Stomach (tissue), 9 donors: Measurements from ENCODE around the gene MYDGF. TPM values are rescaled to one million over a fixed set of nuclear protein-coding genes. Genes with fewer than 3 reads are reported as not detected.
"Not testable (repeated sequence)": the region's sequence is repeated elsewhere in the genome, so short reads cannot be mapped to it uniquely, and the experiment has no call there.

ENCODE experiments used
- DNase-seq, 2 donors: peaks; one replicate each; pipeline versions ENCODE4 v3.0.0 to v3.0.0-alpha.2; 2013 to 2019
- H3K27ac ChIP-seq, 5 donors: fragments of 200-600 bp in 4 of 5; sonication (generic) in 4 of 5; one replicate each; pipeline ENCODE4 v1.5.1; 2013 to 2019; ENCODE audit warnings: mild to moderate bottlenecking in 1 of 5, moderate library complexity in 1 of 5
- H3K27me3 ChIP-seq, 3 donors: fragments of 200-600 bp; sonication (generic); one replicate each; pipeline ENCODE4 v1.5.1; 2017 to 2019; ENCODE audit warnings: mixed run types in 1 of 3
- H3K36me3 ChIP-seq, 4 donors: fragments of 200-600 bp; sonication (generic); 1 replicate in 3 of 4; 2 replicates in 1 of 4; pipeline ENCODE4 v1.5.1; 2016 to 2019
- H3K4me1 ChIP-seq, 4 donors: fragments of 200-600 bp; sonication (generic); one replicate each; pipeline ENCODE4 v1.5.1; 2016 to 2019
- H3K4me3 ChIP-seq, 4 donors: fragments of 200-600 bp; sonication (generic) in 3 of 4; one replicate each; pipeline ENCODE4 v1.5.1; 2016 to 2019; ENCODE audit warnings: mild to moderate bottlenecking in 1 of 4
- H3K9me3 ChIP-seq, 4 donors: fragments of 200-600 bp; sonication (generic); one replicate each; pipeline ENCODE4 v1.5.1; 2016 to 2019
- EP300 ChIP-seq: sonication (generic); formaldehyde crosslinking; IDR thresholded peaks from one replicate; pipeline ENCODE4 v1.6.1; 2017; ENCODE audit warnings: antibody characterized with exemption
- POLR2A ChIP-seq, 4 donors: fragments of 450-650 bp; IDR thresholded peaks; one replicate each; pipeline ENCODE4 v1.6.1; 2016; ENCODE audit warnings: antibody characterized with exemption in 4 of 4, control low read depth in 2 of 4, mild to moderate bottlenecking in 1 of 4, moderate library complexity in 1 of 4
- POLR2AphosphoS5 ChIP-seq, 3 donors: sonication (generic); formaldehyde crosslinking; IDR thresholded peaks; one replicate each; pipeline ENCODE4 v1.6.1; 2016; ENCODE audit warnings: antibody characterized with exemption in 3 of 3
- WGBS, 5 donors: extraction: QIAGEN DNeasy Blood & Tissue Kit in 3 of 5; methylation state at CpG; one replicate each; pipeline versions ENCODE4 v1.1.5 to v1.1.7; 2013 to 2018; 5-methylcytosine and 5-hydroxymethylcytosine counted together
- intact Hi-C: fragments of 100-400 bp; cut with DNase I; formaldehyde crosslinking; loops from one replicate; pipeline ENCODE4 v1.15.1; 2023; ENCODE audit warnings: low total_unique reads
- polyA plus RNA-seq, 3 donors: library from polyadenylated mRNA; stranded (reverse); fragments of 200-250 nt; gene quantifications; one replicate each; pipeline ENCODE4 v1.2.3, GENCODE V29; 2013
- total RNA-seq, 5 donors: library from RNA; depleted of rRNA; stranded (reverse); fragments of >200 nt; gene quantifications; one replicate each; pipeline versions ENCODE4 v1.1.0 to v1.2.3, GENCODE V29; 2014 to 2016
- TF ChIP-seq, protein P1 (sequence below), 7 experiments: fragments of 450-650 bp in 4 of 7; fragments of 200-600 bp in 3 of 7; sonication (generic) in 3 of 7; IDR thresholded peaks; one replicate each; pipeline ENCODE4 v1.5.1; 2016 to 2019; ENCODE audit warnings: antibody characterized with exemption in 7 of 7, control low read depth in 2 of 7, mild to moderate bottlenecking in 1 of 7
- donor health status: healthy with polysubstance abuse.
- donor health status: Bipolar disorder and iron deficiency.
- donor health status: healthy.

The MYDGF gene
- total and polyA plus RNA-seq, 8 donors: 41.4 to 86.6 (median 72.3) TPM

DNA sequence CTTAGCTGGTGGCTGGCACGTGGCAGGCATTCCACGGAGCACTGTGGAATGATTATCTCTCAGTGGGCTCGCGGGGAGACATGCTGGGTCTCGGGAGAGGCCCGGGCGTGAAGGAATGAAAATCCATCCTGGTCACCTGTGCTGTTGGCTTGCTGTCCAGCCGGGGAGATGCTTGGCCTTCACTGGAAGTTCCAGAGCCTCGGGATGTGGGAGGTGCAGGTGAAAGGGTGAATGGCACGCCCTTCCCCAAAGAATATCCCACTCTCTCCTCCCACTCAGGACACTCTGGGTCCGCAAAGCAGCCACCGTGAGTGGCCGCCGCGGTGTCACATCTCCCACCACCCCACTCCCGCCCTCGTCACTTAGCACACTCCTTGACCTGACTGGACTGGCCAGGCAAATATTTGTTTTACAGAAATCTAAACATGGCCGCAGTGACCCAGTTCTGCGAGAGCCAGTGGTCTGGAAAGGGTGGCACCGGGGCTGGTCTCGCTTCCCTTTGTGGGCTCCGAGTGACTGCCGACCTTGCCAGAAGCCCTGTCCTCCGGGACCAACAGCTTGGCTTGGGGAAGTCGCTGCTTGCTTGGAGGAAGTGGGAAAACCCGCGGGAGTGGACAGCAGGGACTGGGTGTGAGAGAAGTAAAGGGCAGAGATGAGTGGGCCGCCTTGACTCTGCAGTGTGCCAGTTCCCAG is 45.5 kb upstream of the MYDGF start:
- Histone ChIP-seq H3K27me3 (no peaks in the 10 kb centered on the region), H3K27ac (peak overlapping the region; percentile 85 to 89 (median 86)), H3K4me3 (no peak overlapping the region), H3K4me1 (peaks cover 35 to 72% (median 61%) of the 10 kb centered on the region in 4 donors), H3K36me3 (peaks cover 53 to 97% (median 92%) of the 10 kb centered on the region in 4 donors), H3K9me3 (no peaks in the 10 kb centered on the region)
- peak; percentile 53 to 90 for DNase-seq
- TF ChIP-seq EP300 (no peak), POLR2AphosphoS5 (IDR thresholded peaks at IDR 0.05) (peak in 2 of 3 donors; percentile 16 to 62), POLR2A (IDR thresholded peaks at IDR 0.05) (no peak)
- TF ChIP-seq, protein P1, sequence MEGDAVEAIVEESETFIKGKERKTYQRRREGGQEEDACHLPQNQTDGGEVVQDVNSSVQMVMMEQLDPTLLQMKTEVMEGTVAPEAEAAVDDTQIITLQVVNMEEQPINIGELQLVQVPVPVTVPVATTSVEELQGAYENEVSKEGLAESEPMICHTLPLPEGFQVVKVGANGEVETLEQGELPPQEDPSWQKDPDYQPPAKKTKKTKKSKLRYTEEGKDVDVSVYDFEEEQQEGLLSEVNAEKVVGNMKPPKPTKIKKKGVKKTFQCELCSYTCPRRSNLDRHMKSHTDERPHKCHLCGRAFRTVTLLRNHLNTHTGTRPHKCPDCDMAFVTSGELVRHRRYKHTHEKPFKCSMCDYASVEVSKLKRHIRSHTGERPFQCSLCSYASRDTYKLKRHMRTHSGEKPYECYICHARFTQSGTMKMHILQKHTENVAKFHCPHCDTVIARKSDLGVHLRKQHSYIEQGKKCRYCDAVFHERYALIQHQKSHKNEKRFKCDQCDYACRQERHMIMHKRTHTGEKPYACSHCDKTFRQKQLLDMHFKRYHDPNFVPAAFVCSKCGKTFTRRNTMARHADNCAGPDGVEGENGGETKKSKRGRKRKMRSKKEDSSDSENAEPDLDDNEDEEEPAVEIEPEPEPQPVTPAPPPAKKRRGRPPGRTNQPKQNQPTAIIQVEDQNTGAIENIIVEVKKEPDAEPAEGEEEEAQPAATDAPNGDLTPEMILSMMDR (IDR thresholded peaks at IDR 0.05): no peak
- intact Hi-C loops: no loop called here
- WGBS, 5 donors: 30 to 55% (median 48%) methylated on average over 18 to 28 of the region's 28 CpGs

DNA sequence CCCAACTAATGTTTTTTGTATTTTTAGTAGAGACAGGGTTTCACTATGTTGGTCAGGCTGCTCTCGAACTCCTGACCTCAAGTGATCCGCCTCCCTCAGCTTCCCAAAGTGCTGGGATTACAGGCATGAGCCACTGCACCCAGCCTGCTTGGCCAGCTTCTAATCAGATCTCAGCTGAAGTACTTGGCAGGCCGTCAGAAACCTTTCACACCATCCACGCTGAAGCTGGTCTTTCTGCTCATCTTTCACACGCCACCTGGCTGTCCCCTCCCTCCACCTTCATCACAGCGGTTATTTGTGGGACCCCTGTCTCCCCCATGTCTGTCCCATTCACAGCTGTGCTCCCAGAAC is 45.0 kb upstream of the MYDGF start:
- DNase-seq: peak; percentile 60 to 84
- TF ChIP-seq POLR2AphosphoS5 (IDR thresholded peaks at IDR 0.05): peak in 2 of 3 donors; percentile 42 to 73
- H3K4me1 ChIP-seq: peaks cover 40 to 74% (median 62%) of the 10 kb centered on the region in 4 donors
- peak overlapping the region; percentile 85 to 89 (median 86) for H3K27ac ChIP-seq
- H3K36me3 ChIP-seq: peaks cover 52 to 97% (median 92%) of the 10 kb centered on the region in 4 donors
- 34 to 64% (median 59%) methylated on average over 5 to 6 of the region's 6 CpGs for WGBS, 5 donors
- H3K9me3 ChIP-seq, intact Hi-C loops, H3K27me3 ChIP-seq, H3K4me3 ChIP-seq: not testable (repeated sequence)

DNA sequence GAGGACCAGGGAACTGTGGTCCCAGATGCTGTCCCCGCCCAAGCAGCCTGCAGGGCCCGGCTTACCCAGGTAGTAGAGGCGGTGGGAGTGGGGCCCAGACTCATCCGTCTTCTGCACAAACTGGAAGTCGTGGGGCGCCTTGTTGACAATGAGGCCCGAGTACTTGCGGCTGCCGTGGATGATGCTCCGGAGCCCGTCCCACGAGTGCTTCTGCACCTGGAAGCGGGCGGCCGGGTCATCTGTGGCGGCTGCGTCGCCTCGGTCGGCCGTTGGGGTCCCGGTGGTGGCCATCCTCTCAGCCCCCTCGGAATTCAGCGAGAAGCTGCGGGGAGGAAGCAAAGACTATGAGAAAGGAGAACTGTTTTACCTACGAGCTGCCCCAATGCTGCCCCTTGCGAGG is 43.9 kb upstream of the MYDGF start:
- Histone ChIP-seq H3K27me3 (no peaks in the 10 kb centered on the region), H3K4me3 (no peak overlapping the region), H3K27ac (peak overlapping the region; percentile 85 to 89 (median 86)), H3K9me3 (no peaks in the 10 kb centered on the region), H3K36me3 (peaks cover 41 to 97% (median 91%) of the 10 kb centered on the region in 4 donors), H3K4me1 (peaks cover 50 to 85% (median 71%) of the 10 kb centered on the region in 4 donors)
- 82 to 91% (median 86%) methylated on average over 23 to 27 of the region's 27 CpGs for WGBS, 5 donors
- TF ChIP-seq POLR2A (IDR thresholded peaks at IDR 0.05): no peak
- TF ChIP-seq, protein P1 (IDR thresholded peaks at IDR 0.05): no peak
- TF ChIP-seq EP300: no peak
- TF ChIP-seq POLR2AphosphoS5 (IDR thresholded peaks at IDR 0.05): no peak
- DNase-seq: no peak
- intact Hi-C loops: no loop called here

DNA sequence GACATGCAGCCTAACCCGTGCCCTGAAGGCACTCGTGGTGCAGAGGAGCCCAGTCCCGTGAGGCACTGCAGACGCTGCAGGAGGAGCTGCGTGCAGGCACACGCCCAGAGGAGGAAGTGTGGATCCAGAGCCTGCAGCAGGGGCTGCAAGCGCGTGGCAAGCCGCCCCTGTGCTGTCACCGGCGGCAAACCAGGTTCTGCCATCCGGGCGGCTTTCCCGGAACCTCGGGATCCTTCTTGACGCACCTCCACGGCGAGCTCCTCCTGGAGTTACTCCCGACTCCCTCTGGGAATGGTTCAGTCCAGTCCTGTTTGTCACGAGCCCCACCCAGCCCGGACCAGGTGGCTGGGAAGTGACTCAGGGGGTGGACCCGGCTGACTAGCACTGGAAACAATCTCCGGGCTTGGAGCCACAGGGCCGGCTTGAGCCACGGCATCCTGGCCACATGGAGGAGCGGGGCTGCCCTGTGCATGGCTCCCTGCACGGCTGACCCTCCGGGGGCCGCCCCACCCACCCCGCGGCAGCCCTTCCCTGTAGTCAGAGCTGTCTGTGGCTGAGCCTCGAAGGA is 43.3 kb upstream of the MYDGF start:
- intact Hi-C loops: no loop called here
- H3K27ac ChIP-seq: peak overlapping the region; percentile 85 to 89 (median 86)
- DNase-seq: peak; percentile 90 to 96
- H3K27me3 ChIP-seq: no peaks in the 10 kb centered on the region
- peak overlapping the region in 1 of 4 donors; percentile 15 for H3K4me3 ChIP-seq
- WGBS, 5 donors: 21 to 44% (median 30%) methylated on average over 12 to 32 of the region's 32 CpGs
- H3K9me3 ChIP-seq: no peaks in the 10 kb centered on the region
- peaks cover 36 to 97% (median 87%) of the 10 kb centered on the region in 4 donors for H3K36me3 ChIP-seq
- TF ChIP-seq, protein P1 (IDR thresholded peaks at IDR 0.05): no peak
- TF ChIP-seq POLR2A (IDR thresholded peaks at IDR 0.05): no peak
- no peak for TF ChIP-seq EP300
- peak; percentile 73 to 95 (median 81) for TF ChIP-seq POLR2AphosphoS5 (IDR thresholded peaks at IDR 0.05)
- H3K4me1 ChIP-seq: peaks cover 55 to 88% (median 73%) of the 10 kb centered on the region in 4 donors
